ENCODE results near the gene SAMD9L. TPM values are rescaled to one million over a fixed set of nuclear protein-coding genes. Genes with fewer than 3 reads are reported as not detected.
A peak's percentile ranks its signal among the peaks of the same experiment; 100 is the strongest.

Gene SAMD9L
- total and polyA plus RNA-seq, 2 of the 4 experiments (the other 2 are of a cell fraction), result 1.9 to 4.1 TPM

GRCh38 chr7:93194386-93194785 is 46.2 kb upstream of the SAMD9L start:
- peak; percentile 86 for DNase-seq
- TF ChIP-seq USF2 (IDR thresholded peaks at IDR 0.05; ENCODE audit: low read depth, low read length), result peak; percentile 53; the same call in 1 of the 2 replicates
- TF ChIP-seq CHD1 (IDR thresholded peaks at IDR 0.05; ENCODE audit: low read depth, low read length), result no peak
- no peak for TF ChIP-seq RAD21 (IDR thresholded peaks at IDR 0.05; ENCODE audit: low read length)
- TF ChIP-seq CTCF (conservative IDR thresholded peaks at IDR 0.05; ENCODE audit: low read depth, low read length), result no peak
- no peak for TF ChIP-seq MAFK (IDR thresholded peaks at IDR 0.05; ENCODE audit: low read depth, low read length)
- TF ChIP-seq FOS (IDR thresholded peaks at IDR 0.05; ENCODE audit: low read depth, low read length), result 0 out of 2 replicates have a peak, but pooled peaks have one; percentile 23
- no peak for TF ChIP-seq MAZ (IDR thresholded peaks at IDR 0.05; ENCODE audit: borderline replicate concordance, low read depth, low read length)
- peak; percentile 49; the same call in 1 of the 2 replicates for TF ChIP-seq BHLHE40 (IDR thresholded peaks at IDR 0.05; ENCODE audit: low read depth, low read length)
- peak; percentile 82 for TF ChIP-seq CEBPB (IDR thresholded peaks at IDR 0.05; ENCODE audit: low read depth, low read length)

More at GRCh38 chr7:93194386-93194785, 46.2 kb upstream of the SAMD9L start:
- peak; percentile 99 for ATAC-seq (ENCODE audit: low read depth)
- ChIA-PET POLR2A (ENCODE audit: unreplicated experiment) (no interaction called here), CTCF (interaction anchor here (1.0 to 1.1 kb wide), 2 partner anchors 10 kb away, joined by 3 read pairs; no protein-coding TSS in a partner anchor)
- Histone ChIP-seq H2AFZ (replicated peaks; ENCODE audit: low read length, poor library complexity) (no peak overlapping the region), H3K9me1 (ENCODE audit: insufficient read depth, low read length) (no peaks in the 10 kb centered on the region), H2BK120ac (ENCODE audit: low read depth, low read length) (no peak overlapping the region), H2BK15ac (ENCODE audit: low read depth, low read length) (no peak overlapping the region), H3K56ac (ENCODE audit: extremely low read depth, insufficient read depth, low read length) (no peak overlapping the region), H4K91ac (ENCODE audit: insufficient read depth, low read depth, low read length) (no peak overlapping the region), H3K9ac (ENCODE audit: low read depth, low read length) (no peak overlapping the region), H3K27me3 (ENCODE audit: control insufficient read depth, insufficient read depth, low read length) (peaks cover 9% of the 10 kb centered on the region), H2BK20ac (ENCODE audit: low read depth, low read length) (no peak overlapping the region), H3K36me3 (ENCODE audit: control insufficient read depth, insufficient read depth, low read length) (no peaks in the 10 kb centered on the region), H3K4me2 (ENCODE audit: low read depth, low read length) (0 out of 2 replicates have a peak overlapping the region, but pooled peaks have one; percentile 20), H3K23ac (ENCODE audit: low read depth, low read length) (no peak overlapping the region), H3K18ac (ENCODE audit: low read depth, low read length) (no peak overlapping the region), H4K8ac (ENCODE audit: low read depth in 2 of 2, low read length in 2 of 2) (no peak overlapping the region), H3K4me3 (ENCODE audit: insufficient read depth, low read depth, low read length) (no peak overlapping the region), H3K4ac (ENCODE audit: low read depth, low read length) (no peak overlapping the region), H4K5ac (ENCODE audit: low read depth, low read length) (no peak overlapping the region), H3K4me1 (ENCODE audit: control insufficient read depth, insufficient read depth, low read length) (no peaks in the 10 kb centered on the region), H2AK9ac (replicated peaks; ENCODE audit: low read depth, low read length, poor library complexity) (no peak overlapping the region), H3K27ac (ENCODE audit: insufficient read depth, low read length) (no peak overlapping the region), H3K9me3 (ENCODE audit: control insufficient read depth, insufficient read depth, low read length) (no peaks in the 10 kb centered on the region), H3K79me1 (ENCODE audit: low read depth in 1 of 2, low read length in 2 of 2) (no peaks in the 10 kb centered on the region), H2AK5ac (ENCODE audit: low read depth, low read length) (no peak overlapping the region), H3K14ac (replicated peaks; ENCODE audit: low read depth, low read length) (no peak overlapping the region), H4K20me1 (ENCODE audit: insufficient read depth, low read length) (no peaks in the 10 kb centered on the region), H2BK5ac (ENCODE audit: low read depth, low read length, poor library complexity, severe bottlenecking) (no peak overlapping the region)
- in situ Hi-C loops (cut with MboI; ENCODE audit: low sequenced_read_pairs) (no loop called here), intact Hi-C loops (cut with micrococcal nuclease) (no loop called here), dilution Hi-C loops (cut with HindIII; ENCODE audit: low sequenced_read_pairs, unreplicated experiment) (no loop called here)
- WGBS, 2 experiments (ENCODE audit: extremely low coverage in 2 of 2, insufficient read length in 1 of 2), result no CpG with 5 or more reads among the region's 3 CpGs
- no TSS peak for BruUV-seq (replicated peaks)

All from IMR-90 (cell line).